SH-SY5Y (cell line): ENCODE measurements around the gene NAA80.

ENCODE experiments used
- GATA2 ChIP-seq: IDR thresholded peaks from 2 replicates; pipeline ENCODE4 v1.6.1; 2011; ENCODE audit warnings: mild to moderate bottlenecking, low read depth, low read length
- GATA3 ChIP-seq: IDR thresholded peaks from 2 replicates; pipeline ENCODE4 v1.6.1; 2011; ENCODE audit warnings: low read depth, mild to moderate bottlenecking, low read length, moderate library complexity

The NAA80 gene

GRCh38 chr3:50293079-50293801 is 6.0 kb downstream of the NAA80 start:
- TF ChIP-seq GATA2 (no peak), GATA3 (no peak)

- TF ChIP-seq GATA2 (no peak), GATA3 (no peak)
Measured at GRCh38 chr3:50292159-50293078, 6.8 kb downstream of the NAA80 start, which contains the start of gene IFRD2. TSS of gene IFRD2 (minus strand) at chr3:50292429. CDS start at chr3:50292274, 155 bp downstream.

- no peak for TF ChIP-seq GATA3
- no peak for TF ChIP-seq GATA2
Measured at GRCh38 chr3:50290161-50290641, 9.0 kb downstream of the NAA80 start.

GRCh38 chr3:50289130-50289529 is 10.1 kb downstream of the NAA80 start:
- TF ChIP-seq GATA2 (no peak), GATA3 (no peak)

- TF ChIP-seq GATA2 (no peak), GATA3 (no peak)
Measured at GRCh38 chr3:50288387-50289007, 10.7 kb downstream of the NAA80 start.

- TF ChIP-seq GATA3 (no peak), GATA2 (no peak)
Measured at GRCh38 chr3:50287262-50287661, 11.9 kb downstream of the NAA80 start.

- TF ChIP-seq GATA3 (no peak), GATA2 (no peak)
Measured at GRCh38 chr3:50286322-50287227, 12.6 kb downstream of the NAA80 start.

GRCh38 chr3:50279255-50280016 is 19.8 kb downstream of the NAA80 start:
- no peak for TF ChIP-seq GATA2
- no peak for TF ChIP-seq GATA3

- TF ChIP-seq GATA2 (no peak), GATA3 (no peak)
Measured at GRCh38 chr3:50278880-50279224, 20.4 kb downstream of the NAA80 start, which contains the start of gene LSMEM2. TSS of gene LSMEM2 (plus strand) at chr3:50279087. CDS start at chr3:50279114, 27 bp downstream.

GRCh38 chr3:50278123-50278879 is 20.9 kb downstream of the NAA80 start:
- no peak for TF ChIP-seq GATA3
- TF ChIP-seq GATA2 = no peak

GRCh38 chr3:50276762-50277101 is 22.5 kb downstream of the NAA80 start:
- TF ChIP-seq GATA2 (no peak), GATA3 (no peak)

- no peak for TF ChIP-seq GATA3
Measured at GRCh38 chr3:50275996-50276761, 23.0 kb downstream of the NAA80 start.
